PC-3 (cell line): ENCODE data around the gene WBP4. TPM values are rescaled to one million over a fixed set of nuclear protein-coding genes. Genes with fewer than 3 reads are reported as not detected.

Experiments
- ATAC-seq: fragments of 200-7000 bp; cut with Tn5 transposase; 2 replicates; pipeline ENCODE4 v1.9.1; 2020; ENCODE audit warnings: mild to moderate bottlenecking, moderate library complexity
- BruUV-seq: library from RNA; stranded (reverse); fragments of 400-500 nt; replicated peaks from 2 replicates; lab custom pipeline; 2021; lab: Mats Ljungman, UMichigan
- CTCF ChIA-PET: fragments of 300-600 bp; sonication (Branson Sonifier 250); formaldehyde crosslinking; loops from one replicate; lab custom pipeline; 2022; ENCODE audit warnings: antibody characterized with exemption; lab: Charles Lee
- POLR2A ChIA-PET: fragments of 300-600 bp; sonication (Branson Sonifier 250); formaldehyde crosslinking; loops from one replicate; lab custom pipeline; 2022; ENCODE audit warnings: antibody characterized with exemption; ENCODE audit not compliant: unreplicated experiment; lab: Charles Lee
- DNase-seq: peaks from one replicate; pipeline ENCODE4 v3.0.0-alpha.2; 2015
- H2AFZ ChIP-seq: fragments of 300-600 bp; sonication (generic); 2 replicates; pipeline ENCODE4 v1.6.0; 2016; ENCODE audit warnings: antibody characterized with exemption, low read length
- H3F3A ChIP-seq: fragments of 300-600 bp; sonication (generic); one replicate; pipeline ENCODE4 v1.6.0; 2017; ENCODE audit warnings: antibody characterized with exemption, low read length, control low read depth, mild to moderate bottlenecking; ENCODE audit not compliant: unreplicated experiment
- H3K27ac ChIP-seq: fragments of 300-600 bp; sonication (generic); 2 replicates; pipeline ENCODE4 v1.5.1; 2016; ENCODE audit warnings: mild to moderate bottlenecking, low read length
- H3K27me3 ChIP-seq: fragments of 300-600 bp; sonication (generic); 2 replicates; pipeline ENCODE4 v1.6.1; 2016; ENCODE audit warnings: low read length, mixed read lengths
- H3K36me3 ChIP-seq: fragments of 300-600 bp; sonication (generic); 2 replicates; pipeline ENCODE4 v1.6.1; 2016; ENCODE audit warnings: low read depth, mixed run types, low read length, mixed read lengths
- H3K4me1 ChIP-seq: fragments of 300-600 bp; sonication (generic); 2 replicates; pipeline ENCODE4 v1.5.1; 2016; ENCODE audit warnings: low read length; ENCODE audit not compliant: insufficient read depth
- H3K4me2 ChIP-seq: fragments of 300-600 bp; sonication (generic); 2 replicates; pipeline ENCODE4 v1.6.0; 2016; ENCODE audit warnings: low read length
- H3K4me3 ChIP-seq: fragments of 300-600 bp; sonication (generic); 2 replicates; pipeline ENCODE4 v1.5.1; 2016; ENCODE audit warnings: mild to moderate bottlenecking, low read length, mixed read lengths
- H3K79me2 ChIP-seq: fragments of 300-600 bp; sonication (generic); 2 replicates; pipeline ENCODE4 v1.6.1; 2017; ENCODE audit warnings: low read length, mixed read lengths
- H3K9ac ChIP-seq: fragments of 300-600 bp; sonication (generic); 2 replicates; pipeline ENCODE4 v1.6.0; 2016; ENCODE audit warnings: mild to moderate bottlenecking, low read length
- H3K9me2 ChIP-seq: fragments of 300-600 bp; sonication (generic); replicated peaks from 2 replicates; pipeline ENCODE4 v1.6.1; 2016; ENCODE audit warnings: mixed run types, low read length, mixed read lengths
- H3K9me3 ChIP-seq: fragments of 300-600 bp; sonication (generic); 2 replicates; pipeline ENCODE4 v1.6.1; 2016; ENCODE audit warnings: low read length, mixed read lengths
- H4K20me1 ChIP-seq: fragments of 300-600 bp; sonication (generic); 2 replicates; pipeline ENCODE4 v1.6.1; 2016; ENCODE audit warnings: low read length, mixed read lengths
- EZH2 ChIP-seq: fragments of 300-600 bp; sonication (generic); IDR thresholded peaks from one replicate; pipeline ENCODE4 v1.6.1; 2017; ENCODE audit warnings: antibody characterized with exemption, mild to moderate bottlenecking, low read length; ENCODE audit not compliant: unreplicated experiment
- EZH2phosphoT487 ChIP-seq: fragments of 300-600 bp; sonication (generic); IDR thresholded peaks from 2 replicates; pipeline ENCODE4 v1.6.1; 2018; ENCODE audit warnings: mild to moderate bottlenecking, antibody characterized with exemption, low read length, borderline replicate concordance
- intact Hi-C: fragments of 100-400 bp; cut with micrococcal nuclease; formaldehyde crosslinking; loops from 2 replicates; pipeline ENCODE4 v1.9.0; 2023
- total RNA-seq: library from RNA; depleted of rRNA; stranded (reverse); fragments of >200 nt; gene quantifications from 2 replicates; pipeline ENCODE4 v1.2.3, GENCODE V29; 2014
- TF ChIP-seq, protein P1 (sequence below): fragments of 300-600 bp; sonication (generic); conservative IDR thresholded peaks from 2 replicates; pipeline ENCODE4 v1.5.1; 2017; ENCODE audit warnings: antibody characterized with exemption, low read depth, mild to moderate bottlenecking, low read length

WBP4 gene
- total RNA-seq, 1 experiment from 2014 or later = 7.3 TPM

DNA sequence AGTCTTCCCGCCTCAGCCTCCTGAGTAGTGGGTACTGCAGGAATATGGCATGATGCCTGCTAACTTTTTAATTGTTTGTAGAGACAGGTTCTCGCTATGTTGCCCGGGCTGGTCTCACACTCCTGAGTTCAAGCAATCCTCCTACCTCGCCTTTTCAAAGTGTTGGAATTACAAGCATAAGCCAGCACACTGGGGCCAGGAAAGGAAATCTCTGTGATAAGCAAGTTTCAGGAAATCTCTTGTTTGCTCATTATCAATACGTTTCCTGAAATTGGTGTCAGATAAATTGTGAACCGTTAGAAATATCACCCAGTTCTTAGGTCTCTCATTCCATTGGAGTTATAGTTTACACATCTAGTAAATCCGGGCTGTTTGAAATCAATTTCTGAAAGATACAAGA lies 14.2 kb downstream of the WBP4 start:
- peaks cover 38% of the 10 kb centered on the region; the same call in 1 of the 2 replicates for H3K36me3 ChIP-seq
- H3K27ac ChIP-seq = no peak overlapping the region
- H3F3A ChIP-seq = no peaks in the 10 kb centered on the region
- ATAC-seq = no peak
- H3K9me3 ChIP-seq = no peaks in the 10 kb centered on the region
- ChIA-PET CTCF (no interaction called here), POLR2A (no interaction called here)
- H3K27me3 ChIP-seq = no peaks in the 10 kb centered on the region
- H3K79me2 ChIP-seq = no peaks in the 10 kb centered on the region
- no peak overlapping the region for H3K4me3 ChIP-seq
- BruUV-seq = no TSS peak
- intact Hi-C loops = loop anchor here (1.0 to 2.0 kb wide), 3 partner anchors 57 to 147 kb away; partner anchors contain the start of gene KBTBD6
- DNase-seq = no peak
- no peak overlapping the region for H3K9ac ChIP-seq
- H2AFZ ChIP-seq = no peak overlapping the region
- TF ChIP-seq EZH2phosphoT487 (no peak), EZH2 (no peak)
- TF ChIP-seq, protein P1, sequence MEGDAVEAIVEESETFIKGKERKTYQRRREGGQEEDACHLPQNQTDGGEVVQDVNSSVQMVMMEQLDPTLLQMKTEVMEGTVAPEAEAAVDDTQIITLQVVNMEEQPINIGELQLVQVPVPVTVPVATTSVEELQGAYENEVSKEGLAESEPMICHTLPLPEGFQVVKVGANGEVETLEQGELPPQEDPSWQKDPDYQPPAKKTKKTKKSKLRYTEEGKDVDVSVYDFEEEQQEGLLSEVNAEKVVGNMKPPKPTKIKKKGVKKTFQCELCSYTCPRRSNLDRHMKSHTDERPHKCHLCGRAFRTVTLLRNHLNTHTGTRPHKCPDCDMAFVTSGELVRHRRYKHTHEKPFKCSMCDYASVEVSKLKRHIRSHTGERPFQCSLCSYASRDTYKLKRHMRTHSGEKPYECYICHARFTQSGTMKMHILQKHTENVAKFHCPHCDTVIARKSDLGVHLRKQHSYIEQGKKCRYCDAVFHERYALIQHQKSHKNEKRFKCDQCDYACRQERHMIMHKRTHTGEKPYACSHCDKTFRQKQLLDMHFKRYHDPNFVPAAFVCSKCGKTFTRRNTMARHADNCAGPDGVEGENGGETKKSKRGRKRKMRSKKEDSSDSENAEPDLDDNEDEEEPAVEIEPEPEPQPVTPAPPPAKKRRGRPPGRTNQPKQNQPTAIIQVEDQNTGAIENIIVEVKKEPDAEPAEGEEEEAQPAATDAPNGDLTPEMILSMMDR = no peak
- no peaks in the 10 kb centered on the region for H4K20me1 ChIP-seq
- no peak overlapping the region for H3K4me2 ChIP-seq
- H3K9me2 ChIP-seq = no peaks in the 10 kb centered on the region
- H3K4me1 ChIP-seq = no peaks in the 10 kb centered on the region

DNA sequence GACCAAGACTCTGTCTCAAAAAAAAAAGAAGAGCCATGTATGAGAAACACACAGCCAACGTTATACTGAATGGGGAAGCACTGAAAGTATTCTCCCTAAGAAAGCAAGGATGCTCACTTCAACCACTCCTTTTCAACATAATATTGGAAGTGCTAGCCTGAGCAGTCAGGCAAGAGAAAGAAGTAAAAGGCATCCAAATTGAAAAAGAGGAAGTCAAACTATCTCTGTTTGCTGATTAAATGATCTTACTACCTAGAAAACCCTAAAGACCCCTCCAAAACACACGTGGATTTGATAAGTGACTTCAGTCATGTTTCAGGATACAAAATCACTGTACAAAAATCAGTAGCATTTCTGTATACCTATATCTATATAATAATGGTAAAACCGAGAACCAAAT lies 16.2 kb downstream of the WBP4 start:
- no peaks in the 10 kb centered on the region for H3K79me2 ChIP-seq
- CTCF ChIA-PET = no interaction called here
- no peak overlapping the region for H3K27ac ChIP-seq
- DNase-seq (no peak), ATAC-seq (no peak)
- POLR2A ChIA-PET = no interaction called here
- no peak overlapping the region for H3K4me2 ChIP-seq
- intact Hi-C loops = no loop called here
- H3K36me3 ChIP-seq = peaks cover 26% of the 10 kb centered on the region; the same call in 1 of the 2 replicates
- no peaks in the 10 kb centered on the region for H3K27me3 ChIP-seq
- H3F3A ChIP-seq = no peaks in the 10 kb centered on the region
- H3K9me3 ChIP-seq = no peaks in the 10 kb centered on the region
- no peak overlapping the region for H2AFZ ChIP-seq
- no peak overlapping the region for H3K4me3 ChIP-seq
- no peaks in the 10 kb centered on the region for H4K20me1 ChIP-seq
- no peaks in the 10 kb centered on the region for H3K9me2 ChIP-seq
- no TSS peak for BruUV-seq
- H3K9ac ChIP-seq = no peak overlapping the region
- TF ChIP-seq EZH2phosphoT487 = no peak
- TF ChIP-seq, protein P1 = no peak
- TF ChIP-seq EZH2 = no peak
- no peaks in the 10 kb centered on the region for H3K4me1 ChIP-seq

DNA sequence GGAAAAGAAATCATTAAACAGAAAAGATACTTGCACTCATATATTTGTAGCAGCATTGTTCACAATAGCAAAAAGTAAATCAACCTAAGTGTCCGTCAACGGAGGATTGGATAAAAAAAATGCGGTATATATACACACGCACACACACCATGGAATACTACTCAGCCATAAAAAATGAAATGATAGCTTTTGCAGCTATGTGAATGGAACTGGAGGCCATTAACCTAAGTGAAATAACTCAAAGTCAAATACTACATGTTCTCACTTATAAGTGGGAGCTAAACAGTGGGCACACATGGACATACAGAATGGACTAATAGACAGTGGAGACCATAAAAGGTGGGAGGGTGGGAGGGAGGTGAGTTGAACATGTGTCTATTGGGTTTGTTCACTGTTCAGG lies 18.4 kb downstream of the WBP4 start:
- Histone ChIP-seq H4K20me1 (no peaks in the 10 kb centered on the region), H3K4me2 (no peak overlapping the region), H3K9me2 (no peaks in the 10 kb centered on the region), H3K9me3 (no peaks in the 10 kb centered on the region), H2AFZ (no peak overlapping the region), H3F3A (no peaks in the 10 kb centered on the region), H3K36me3 (peaks cover 25% of the 10 kb centered on the region; the same call in 1 of the 2 replicates), H3K4me3 (no peak overlapping the region), H3K79me2 (no peaks in the 10 kb centered on the region), H3K27ac (no peak overlapping the region), H3K9ac (no peak overlapping the region), H3K27me3 (no peaks in the 10 kb centered on the region), H3K4me1 (no peaks in the 10 kb centered on the region)
- TF ChIP-seq EZH2phosphoT487 = no peak
- TF ChIP-seq, protein P1 = no peak
- no peak for TF ChIP-seq EZH2
- DNase-seq (no peak), ATAC-seq (no peak)
- no TSS peak for BruUV-seq
- ChIA-PET POLR2A (no interaction called here), CTCF (no interaction called here)
- intact Hi-C loops = no loop called here
